ENCODE results near the gene ZNF593OS. TPM values are rescaled to one million over a fixed set of nuclear protein-coding genes. Genes with fewer than 3 reads are reported as not detected.
A peak's percentile ranks its signal among the peaks of the same experiment; 100 is the strongest.

The ZNF593OS gene
- total RNA-seq, 1 donor from 2014 or later: not detected

DNA sequence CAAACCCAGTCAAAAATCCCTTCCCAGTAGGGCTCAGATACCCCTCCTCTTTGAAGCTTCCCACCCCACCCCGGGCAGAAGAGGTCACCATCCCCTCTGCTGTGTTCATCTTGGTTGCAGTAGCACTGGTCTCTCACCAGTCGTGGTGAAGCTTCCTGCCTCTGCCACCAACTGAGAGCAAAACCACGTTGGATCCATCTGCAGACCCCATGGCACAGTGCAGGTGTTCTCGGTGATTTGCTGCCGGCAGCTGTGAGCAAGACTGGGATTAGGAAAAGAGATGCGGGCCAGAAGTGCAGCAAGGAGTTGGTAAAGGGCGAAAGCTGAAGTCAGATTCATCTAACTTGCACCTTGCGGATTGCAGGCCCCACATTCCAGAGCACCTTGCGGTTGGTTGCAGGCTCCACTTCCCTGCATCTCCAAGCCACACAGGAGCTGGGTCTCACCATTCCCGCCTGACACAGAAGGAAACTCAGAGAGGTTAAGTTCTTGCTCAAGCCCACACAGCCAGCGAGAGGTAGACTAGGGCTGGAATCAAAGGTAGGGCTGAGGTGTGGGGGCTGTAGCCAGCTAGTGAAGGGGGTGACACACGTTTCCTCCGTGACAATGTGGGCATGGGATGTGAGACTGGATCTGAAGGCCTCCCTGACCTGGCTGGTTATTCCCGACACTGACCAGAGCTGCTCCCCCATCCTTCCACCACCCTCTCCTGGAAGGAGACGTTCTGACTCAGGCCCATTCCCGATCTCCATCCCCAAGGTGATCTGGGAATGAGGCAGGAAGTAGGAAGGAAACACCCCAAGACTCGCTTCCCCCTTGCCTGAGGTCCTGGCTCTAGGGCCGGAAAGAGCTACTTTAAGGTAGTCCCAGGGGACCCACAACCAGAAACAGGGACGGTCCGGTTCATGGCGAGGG, 16.0 kb downstream of the ZNF593OS start:
- no peak overlapping the region for H3K4me3 ChIP-seq (ENCODE audit: low read depth, low read length)
- TF ChIP-seq, protein P1, sequence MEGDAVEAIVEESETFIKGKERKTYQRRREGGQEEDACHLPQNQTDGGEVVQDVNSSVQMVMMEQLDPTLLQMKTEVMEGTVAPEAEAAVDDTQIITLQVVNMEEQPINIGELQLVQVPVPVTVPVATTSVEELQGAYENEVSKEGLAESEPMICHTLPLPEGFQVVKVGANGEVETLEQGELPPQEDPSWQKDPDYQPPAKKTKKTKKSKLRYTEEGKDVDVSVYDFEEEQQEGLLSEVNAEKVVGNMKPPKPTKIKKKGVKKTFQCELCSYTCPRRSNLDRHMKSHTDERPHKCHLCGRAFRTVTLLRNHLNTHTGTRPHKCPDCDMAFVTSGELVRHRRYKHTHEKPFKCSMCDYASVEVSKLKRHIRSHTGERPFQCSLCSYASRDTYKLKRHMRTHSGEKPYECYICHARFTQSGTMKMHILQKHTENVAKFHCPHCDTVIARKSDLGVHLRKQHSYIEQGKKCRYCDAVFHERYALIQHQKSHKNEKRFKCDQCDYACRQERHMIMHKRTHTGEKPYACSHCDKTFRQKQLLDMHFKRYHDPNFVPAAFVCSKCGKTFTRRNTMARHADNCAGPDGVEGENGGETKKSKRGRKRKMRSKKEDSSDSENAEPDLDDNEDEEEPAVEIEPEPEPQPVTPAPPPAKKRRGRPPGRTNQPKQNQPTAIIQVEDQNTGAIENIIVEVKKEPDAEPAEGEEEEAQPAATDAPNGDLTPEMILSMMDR (conservative IDR thresholded peaks at IDR 0.05; ENCODE audit: low read depth, low read length): no peak
- DNase-seq (ENCODE audit: low read depth): no peak

DNA sequence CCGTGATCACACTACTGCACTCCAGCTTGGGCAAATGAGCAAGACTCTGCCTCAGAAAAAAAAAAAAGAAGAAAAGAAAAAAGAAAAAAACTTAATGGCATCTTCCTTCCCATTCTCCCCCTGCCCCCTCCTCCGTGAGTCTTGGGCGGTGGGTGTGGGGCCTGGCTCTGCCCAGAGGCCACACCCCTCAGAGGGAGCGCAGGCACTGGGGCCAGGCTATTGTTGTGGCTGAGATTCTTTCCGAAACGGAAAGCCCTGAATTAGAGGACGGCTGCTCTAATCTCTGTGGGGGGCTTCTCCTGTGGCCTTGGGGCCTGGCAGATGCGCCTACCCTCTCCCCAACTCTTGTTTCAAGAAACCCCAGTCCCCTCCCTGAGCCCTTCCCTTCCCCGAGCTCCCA, 16.9 kb downstream of the ZNF593OS start:
- DNase-seq (ENCODE audit: low read depth): no peak
- H3K4me3 ChIP-seq (ENCODE audit: low read depth, low read length): no peak overlapping the region
- TF ChIP-seq, protein P1 (conservative IDR thresholded peaks at IDR 0.05; ENCODE audit: low read depth, low read length): no peak

DNA sequence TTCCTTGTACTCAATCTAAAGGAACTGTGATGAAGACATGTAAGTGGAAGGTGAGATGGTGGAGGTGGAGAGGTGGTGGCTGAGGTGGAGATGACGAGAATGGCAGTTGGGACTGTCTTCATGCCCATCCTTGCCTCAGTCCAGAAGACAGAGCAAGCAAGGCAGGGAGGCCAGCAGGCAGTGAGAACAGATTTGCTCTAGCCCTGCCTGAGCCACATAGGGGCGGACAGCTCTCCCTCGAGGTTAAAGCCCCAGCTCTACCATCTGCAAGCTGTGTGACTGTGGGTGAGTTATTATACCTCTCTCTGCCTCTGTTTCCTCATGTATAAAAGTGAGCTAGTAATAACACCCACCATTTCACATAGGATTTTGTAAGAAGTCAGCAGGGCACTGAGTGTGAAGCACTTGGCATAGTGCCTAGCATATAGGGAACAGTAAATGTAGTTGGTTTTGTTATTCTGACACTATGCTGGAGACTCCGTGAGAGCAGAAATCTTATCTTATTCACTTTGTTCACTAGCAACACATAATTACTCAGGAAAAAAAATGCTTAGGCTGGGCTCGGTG, 17.6 kb downstream of the ZNF593OS start:
- no peak overlapping the region for H3K4me3 ChIP-seq (ENCODE audit: low read depth, low read length)
- TF ChIP-seq, protein P1 (conservative IDR thresholded peaks at IDR 0.05; ENCODE audit: low read depth, low read length): no peak
- DNase-seq (ENCODE audit: low read depth): no peak

DNA sequence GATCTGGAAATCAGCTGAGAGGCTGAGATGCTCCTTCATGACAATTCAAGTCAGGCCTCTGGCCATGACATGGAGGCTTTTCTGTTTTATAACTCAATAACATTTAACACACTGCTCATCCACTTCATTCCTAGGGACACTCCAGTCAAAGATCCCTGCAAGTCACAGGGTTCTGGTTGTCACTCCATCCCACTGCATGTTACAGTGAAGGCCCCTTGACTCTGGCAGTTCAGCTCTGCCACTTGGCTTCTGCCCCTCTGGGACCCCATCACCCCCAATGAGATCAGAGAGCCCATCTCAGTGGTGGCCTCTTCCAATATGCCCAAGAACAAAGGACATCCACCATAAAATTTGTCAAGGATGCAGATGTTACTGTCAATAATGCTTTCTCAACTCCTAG, 22.7 kb downstream of the ZNF593OS start:
- H3K4me3 ChIP-seq (ENCODE audit: low read depth, low read length): no peak overlapping the region
- TF ChIP-seq, protein P1 (conservative IDR thresholded peaks at IDR 0.05; ENCODE audit: low read depth, low read length): no peak
- no peak for DNase-seq (ENCODE audit: low read depth)

DNA sequence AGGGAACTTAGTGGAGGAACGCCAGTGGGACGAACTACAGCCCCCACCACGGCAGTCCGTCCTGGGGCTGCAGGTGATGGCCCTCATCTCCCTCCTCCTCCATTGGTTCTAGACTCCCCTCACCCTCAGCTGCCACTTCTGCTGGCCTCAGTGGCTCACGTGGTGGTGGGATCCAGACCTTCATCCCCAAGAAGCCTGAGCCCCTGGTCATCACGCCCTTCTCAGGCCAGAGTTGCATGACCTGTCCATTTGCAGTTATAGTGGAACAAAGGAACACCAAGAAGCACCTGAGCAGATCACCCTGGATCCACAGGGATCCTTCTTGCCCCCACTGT, 25.7 kb downstream of the ZNF593OS start:
- no peak overlapping the region for H3K4me3 ChIP-seq (ENCODE audit: low read depth, low read length)
- TF ChIP-seq, protein P1 (conservative IDR thresholded peaks at IDR 0.05; ENCODE audit: low read depth, low read length): no peak
- no peak for DNase-seq (ENCODE audit: low read depth)

DNA sequence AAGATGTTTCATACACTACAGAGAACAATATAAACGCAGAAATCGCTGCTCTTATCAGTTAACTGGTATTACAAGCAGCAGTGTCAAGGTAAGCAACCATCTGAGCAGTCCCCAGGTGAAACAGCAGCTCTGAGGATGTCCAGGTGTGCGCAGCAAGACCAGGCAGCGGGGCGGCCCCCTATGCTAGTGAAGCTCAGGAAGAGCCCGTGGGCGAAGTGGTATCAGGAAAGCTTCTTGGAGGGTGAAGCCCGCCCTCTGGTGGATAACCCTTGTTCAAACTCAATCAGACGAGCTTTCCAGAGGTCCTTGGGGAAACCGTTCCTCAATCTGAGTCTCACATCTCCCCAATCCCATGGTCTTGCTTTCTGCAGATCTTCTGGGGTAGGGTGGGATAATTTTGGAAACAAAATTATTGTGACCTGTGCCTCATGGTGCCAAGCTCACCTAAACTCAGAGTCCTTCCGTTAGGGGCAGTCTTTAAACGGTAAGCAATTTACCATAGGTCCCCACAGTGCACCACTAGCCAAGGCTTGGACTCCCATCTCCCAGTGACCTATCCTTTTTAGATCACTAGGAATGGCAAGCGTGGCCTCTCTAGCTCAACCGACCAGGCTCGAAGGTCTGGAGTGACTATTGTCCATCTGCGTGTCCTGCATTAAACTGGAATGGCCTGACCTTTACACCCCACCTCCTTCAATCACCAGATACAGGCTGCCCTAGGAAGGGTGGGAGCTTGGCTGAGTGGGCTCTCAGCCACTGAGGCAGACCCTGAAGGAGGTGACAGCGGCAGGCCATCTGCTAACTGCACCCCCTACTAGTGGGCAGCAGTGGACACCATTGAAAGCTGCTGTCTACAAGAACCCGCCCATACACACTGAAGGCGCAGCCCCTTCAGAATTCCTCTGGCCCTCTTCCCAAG, 26.3 kb downstream of the ZNF593OS start:
- TF ChIP-seq, protein P1 (conservative IDR thresholded peaks at IDR 0.05; ENCODE audit: low read depth, low read length): peak; percentile 80
- H3K4me3 ChIP-seq (ENCODE audit: low read depth, low read length): no peak overlapping the region
- peak; percentile 29 for DNase-seq (ENCODE audit: low read depth)
